ENCODE measurements around the gene ZPR1.
A peak's percentile ranks its signal among the peaks of the same experiment; 100 is the strongest.
"Not testable (repeated sequence)": the region's sequence is repeated elsewhere in the genome, so short reads cannot be mapped to it uniquely, and the experiment has no call there.

Gene ZPR1

DNA sequence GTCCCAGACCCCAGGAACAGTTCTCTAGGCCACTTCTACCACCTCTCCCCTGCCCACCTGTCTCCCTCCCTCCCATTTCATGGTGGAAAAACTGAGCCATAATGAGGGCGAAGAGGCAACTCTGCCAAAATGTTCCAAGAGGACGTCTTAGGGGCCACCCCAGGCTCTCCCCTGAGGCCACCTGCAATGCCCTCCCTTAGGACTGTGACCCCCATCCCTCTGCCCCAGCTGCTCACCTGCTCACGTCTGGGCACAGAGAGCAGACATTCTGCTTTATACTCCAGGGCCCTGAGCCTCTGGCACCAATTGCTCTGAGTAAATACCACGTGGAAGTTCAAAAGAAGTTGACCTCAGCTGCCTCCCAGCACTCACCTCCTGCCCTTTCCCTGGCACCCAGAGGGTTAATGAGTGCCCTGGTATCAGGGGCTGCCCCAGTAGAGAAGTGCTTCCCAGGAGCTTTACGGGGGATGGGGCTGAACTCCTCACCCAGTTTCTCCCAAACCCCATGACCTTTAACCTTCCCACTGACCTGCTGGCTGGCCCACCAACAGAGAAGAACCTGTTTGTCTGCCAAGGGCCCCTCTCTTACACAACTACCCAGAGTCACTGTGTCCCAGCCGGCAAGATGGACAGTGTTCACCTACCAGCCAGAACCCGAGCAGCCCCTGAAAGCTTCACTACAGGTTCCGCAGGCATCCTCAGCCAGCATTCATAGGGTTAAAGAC lies 4.5 kb upstream of the ZPR1 start:
- DNase-seq: no peak

DNA sequence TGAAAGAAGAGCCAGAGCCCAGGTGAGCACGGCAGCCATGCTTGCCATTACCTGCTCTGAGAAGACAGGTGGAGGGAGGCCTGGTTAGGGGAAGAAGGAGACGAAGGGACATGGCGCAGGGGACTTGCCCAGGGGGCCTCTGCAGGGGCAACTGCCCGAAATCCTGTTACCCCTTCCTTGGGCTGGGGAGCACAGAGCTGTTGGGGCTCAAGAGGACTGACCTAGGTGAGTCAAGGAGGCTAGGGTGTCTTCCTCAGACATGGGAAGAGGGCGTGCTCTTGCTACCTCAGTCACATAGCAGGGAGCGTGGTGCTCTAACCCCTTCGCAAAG lies 4.0 kb upstream of the ZPR1 start, which contains the start of gene APOA5:
Gene APOA5, minus strand, starts transcription at position 67 of the 331 bp plus-strand sequence. Its CDS starts 19 bp downstream, at position 48.
- no peak for DNase-seq

DNA sequence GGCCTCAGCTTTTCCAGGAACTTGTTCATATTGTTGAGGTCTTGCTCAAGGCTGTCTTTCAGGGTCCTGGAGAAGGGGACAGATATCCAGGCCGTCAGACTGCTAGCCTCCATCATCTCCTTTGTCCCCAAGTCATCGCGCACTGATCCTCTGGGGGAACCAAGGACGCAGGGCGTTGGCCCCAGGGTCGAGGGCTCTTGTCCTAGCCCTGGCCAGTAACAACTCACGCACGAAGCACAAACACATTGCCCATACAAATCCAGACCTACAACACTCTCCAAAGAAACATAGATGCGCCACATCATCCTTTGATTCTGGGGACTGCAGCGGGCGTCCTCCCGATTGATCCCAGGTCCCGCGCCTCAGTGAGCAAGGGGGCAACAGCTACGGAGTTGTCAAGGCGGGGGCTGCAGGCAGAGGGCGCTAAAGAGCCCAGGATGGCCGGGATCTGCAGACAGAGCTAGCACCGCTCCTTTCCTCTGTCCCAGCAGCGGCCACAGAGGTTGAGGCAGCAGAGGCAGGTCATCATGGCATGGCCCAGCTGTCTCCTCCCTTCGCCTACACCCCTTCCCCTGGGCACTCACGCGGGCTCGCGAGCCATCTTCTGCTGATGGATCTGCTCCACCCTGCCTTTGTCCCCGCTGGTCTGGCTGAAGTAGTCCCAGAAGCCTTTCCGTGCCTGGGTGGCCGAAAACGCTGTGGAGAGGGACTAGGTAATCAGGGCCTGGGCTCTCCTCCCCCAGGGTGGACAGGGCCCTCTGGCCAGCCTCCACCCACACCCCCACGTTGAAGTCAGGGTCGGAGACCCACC lies 3.4 kb upstream of the ZPR1 start:
- peak; percentile 84 to 88 for DNase-seq

DNA sequence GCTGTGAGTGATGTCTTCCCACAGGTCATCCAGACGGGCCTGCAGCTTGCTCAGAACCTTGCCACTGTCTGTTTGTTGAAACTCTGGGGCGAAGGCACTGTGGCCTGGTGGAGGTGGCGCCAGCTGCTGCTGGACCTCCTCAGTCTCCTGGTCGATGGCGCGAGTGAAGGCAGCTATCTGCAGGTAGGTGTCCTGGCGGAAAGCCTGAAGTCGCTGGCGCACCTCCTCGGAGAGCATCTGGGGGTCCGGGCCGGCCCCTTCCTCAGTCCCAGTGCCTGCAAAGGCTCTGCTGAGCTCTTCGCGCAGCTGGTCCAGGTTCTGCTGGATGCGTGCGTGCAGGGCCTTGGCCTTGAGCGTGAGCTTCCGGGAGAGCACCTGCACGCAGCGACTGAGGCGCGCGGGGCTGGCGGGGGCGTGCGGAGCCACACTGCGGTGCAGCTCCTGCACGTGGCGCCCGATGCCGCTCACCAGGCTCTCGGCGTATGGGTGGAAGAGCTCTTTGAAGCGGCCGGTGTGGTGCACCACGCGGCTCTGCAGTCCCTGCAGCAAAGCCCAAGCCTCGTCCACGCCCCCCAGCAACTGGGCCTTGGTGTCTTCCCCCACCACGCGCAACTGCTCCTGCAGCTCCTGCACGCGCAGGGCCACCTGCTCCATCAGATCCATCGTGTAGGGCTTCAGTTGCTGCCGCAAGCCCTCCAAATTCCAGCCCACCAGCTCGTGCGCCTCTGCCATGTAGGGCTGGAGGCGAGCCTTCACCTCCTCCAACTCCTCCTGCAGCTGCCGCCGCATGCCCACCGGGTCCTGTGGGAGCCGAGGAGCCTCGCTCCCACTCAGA lies 2.6 kb upstream of the ZPR1 start:
- no peak for DNase-seq

DNA sequence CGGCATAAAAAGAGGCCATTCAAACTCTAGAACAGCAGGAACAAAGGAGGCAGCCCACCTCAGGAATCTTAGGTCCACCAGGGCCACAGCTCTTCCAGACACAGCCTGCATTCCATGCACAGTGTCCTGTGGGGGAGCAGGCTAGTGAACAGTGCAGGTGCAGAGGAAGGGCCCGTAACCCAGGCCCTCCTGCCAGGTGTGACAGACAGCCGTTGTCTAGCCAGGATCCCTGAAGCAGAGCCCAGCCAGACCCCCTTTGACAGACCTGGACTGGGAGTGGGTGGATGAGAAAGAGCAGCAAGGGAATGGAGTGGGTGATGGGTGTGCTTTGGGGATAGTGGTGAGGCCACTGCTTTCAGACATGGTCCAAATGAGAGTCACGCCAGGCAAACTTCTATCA lies 1.2 kb upstream of the ZPR1 start:
- no peak for DNase-seq

DNA sequence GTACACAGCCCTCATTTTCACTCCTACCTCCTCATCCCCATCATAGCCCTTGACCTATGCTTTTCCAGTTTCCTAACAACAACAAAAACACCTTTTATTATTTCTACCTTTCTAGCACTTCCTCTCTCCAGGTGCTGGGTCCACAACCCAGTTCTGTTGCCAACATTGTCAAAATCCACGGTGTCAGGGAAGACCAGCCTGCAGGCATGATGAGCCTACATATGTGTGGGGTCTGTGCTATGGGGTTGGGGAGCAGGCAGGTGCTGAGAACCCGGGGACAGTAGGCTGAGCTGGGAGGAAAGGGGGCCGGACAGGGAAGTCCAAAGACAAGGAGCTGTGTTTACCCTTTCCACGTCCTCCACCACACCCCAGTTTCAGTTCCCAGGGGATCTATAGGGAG lies 711 bp upstream of the ZPR1 start:
- no peak for DNase-seq

DNA sequence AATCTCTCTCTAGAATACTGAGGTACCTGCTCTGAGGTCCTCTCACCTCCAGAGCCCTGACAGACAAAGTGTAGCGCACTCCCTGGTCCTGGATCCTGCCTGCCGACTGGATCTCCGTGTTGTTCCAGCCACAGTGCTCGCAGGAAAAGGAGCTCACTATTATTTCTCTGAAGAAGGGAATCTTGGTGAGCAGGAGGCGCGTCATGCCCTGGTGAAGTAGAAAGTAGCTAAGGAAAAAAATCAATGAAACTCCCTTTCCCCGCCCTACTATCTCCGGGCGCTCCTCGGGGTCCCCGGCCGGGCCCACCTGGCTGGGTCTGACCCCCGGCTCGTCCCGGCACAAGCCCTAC lies 412 bp downstream of the ZPR1 start:
- DNase-seq: no peak

DNA sequence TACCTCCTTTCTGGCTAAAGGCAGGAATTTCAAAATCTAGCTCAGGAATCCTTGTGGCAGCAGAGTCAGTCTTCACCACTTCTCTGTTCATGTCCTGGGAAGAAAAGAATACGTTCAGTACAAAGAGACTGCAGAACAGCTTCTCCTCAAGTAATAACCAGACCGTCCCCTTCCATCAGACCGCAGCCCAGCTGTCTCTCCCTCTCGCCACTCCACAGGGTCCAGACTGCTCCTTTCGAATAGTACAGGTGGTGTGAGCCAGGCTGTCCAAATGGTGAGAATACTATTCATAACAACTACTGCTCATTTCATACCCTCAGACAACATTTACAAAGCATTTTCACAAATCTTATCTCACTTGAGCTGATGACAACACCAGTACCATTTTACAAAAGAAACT lies 857 bp downstream of the ZPR1 start:
- no peak for DNase-seq

DNA sequence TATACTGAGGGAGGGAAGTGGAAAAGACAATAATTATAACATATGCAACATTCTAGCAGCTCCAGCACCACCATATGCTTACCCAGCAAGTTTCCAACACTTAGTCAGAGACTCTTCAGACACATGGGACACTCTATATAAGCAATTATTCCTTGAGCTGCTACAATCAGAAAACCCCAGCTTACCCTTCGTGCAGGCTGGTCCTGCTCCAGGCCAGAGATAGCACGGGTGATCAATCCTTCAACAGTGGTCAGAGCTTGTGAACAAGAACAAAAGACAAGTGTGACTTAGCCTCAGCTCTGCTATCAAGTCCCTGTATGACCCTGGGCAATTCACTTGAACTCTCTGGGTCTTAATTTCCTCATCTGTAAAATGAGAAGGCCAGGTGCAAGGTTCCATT lies 1.5 kb downstream of the ZPR1 start:
- DNase-seq: no peak

DNA sequence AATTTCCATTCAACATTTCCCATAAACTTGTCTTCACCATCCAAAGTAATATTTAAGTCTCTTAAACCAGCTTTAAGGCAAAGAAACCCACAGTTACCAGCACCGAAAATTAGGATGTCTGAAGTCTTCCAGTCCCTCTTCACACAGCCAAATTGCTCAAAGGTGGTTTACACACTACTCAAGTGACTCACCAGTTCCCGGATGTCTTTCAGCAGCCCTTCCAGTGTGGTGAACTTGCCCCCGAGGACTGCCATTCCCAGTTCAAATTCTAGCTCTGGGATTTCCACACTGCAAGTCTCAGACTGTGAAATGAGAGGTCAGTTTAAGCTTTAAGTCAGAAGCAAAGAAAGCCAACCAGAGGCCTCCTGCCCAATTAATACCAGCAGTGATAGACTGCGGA lies 5.1 kb downstream of the ZPR1 start:
- DNase-seq: peak in 1 of 2 experiments; percentile 41

DNA sequence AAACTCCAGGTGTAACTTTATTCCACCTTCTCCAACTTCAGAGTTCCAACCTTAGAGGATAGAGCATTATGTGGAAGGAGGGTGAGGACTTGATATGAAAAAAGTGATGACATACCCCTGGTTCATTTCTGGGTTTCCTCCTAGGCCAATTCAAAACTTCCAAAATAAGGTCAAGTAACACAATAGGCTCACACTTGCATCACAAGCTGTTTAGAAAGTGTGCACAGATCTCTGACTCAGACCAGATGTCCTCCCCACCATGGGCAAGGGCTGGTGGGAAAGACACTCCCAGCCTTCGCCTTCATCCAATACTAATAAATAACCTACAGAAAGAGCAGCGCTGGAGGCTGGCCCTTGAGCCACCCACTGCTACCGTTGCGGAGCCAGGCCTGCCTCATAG lies 9.3 kb downstream of the ZPR1 start:
- no peak for DNase-seq

DNA sequence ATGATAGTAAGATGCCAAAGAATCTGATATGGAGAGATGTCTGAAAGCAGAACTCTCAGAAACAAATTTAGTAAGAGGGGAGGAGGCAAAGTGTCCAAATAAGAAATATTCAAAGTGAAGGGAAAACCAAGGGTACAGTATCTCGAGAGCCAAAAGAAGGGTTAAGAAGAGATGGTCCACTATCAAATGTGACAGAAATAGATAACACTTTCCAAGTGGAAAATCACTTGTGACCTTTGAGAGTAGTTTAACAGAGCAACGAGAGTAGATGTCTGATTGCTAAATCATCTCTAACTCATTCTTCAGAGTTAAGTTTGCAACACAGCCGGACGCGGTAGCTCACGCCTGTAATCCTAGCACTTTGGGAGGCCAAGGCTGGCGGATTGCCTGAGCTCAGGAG lies 10.8 kb downstream of the ZPR1 start:
- DNase-seq: no peak

DNA sequence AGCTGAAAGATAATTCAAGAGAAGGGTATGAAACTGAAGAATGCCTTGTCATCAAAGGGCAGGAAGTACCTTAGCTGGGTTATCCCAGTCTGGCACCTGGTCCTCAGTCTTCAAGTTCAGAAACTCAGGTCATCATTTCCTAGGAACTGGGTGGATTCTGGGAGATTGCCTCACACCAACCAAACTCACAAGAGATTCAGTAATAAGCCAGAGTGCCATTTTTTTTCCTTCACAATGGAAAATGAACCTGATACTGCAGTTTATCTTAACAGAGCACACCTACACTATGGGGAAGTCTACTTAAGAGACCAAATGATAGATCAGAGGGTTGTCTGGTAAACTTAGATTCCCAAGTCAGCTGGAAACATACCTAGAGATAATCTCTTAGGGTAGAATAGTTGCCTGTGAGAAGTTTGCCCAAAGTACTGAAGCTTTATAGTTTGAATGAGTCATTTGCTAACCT lies 11.3 kb downstream of the ZPR1 start:
- DNase-seq: no peak

DNA sequence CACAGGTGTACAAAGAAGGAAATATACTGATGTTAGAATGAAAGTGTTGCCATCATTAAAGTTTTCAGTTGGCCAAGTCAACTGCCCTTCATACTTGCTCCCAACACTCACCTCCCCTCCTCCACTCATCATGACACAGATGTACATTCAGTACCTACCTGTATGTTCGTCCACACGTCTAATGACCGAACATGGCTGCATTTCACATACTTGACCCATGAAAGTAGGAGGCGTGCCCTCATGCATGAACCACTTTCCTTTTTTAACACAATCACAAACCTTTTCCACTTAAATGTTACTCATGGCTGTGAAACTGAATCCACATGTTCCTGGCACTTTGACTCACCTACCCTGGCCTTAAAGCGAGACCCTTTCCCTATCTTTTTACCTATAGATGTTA lies 11.8 kb downstream of the ZPR1 start:
- no peak for DNase-seq

DNA sequence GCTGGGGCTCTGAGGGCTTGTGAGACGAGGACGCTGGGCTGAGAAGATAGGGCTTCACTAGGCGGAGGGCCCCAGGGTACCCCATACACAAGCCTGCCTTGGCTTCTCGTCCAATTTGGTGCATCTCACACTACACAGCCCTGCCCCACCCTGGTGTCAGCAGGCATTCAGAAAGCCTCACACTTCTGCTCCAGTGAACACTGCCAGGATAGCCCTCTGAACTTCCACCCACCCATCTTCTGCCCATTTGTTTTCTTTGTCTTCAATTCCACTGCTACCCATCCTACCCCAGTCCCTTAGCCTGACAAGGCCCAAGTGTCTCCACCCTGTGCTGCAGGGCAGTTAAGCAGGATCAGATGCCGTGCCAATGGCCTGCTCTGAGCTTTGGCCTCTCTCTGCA lies 13.2 kb downstream of the ZPR1 start:
- no peak for DNase-seq

DNA sequence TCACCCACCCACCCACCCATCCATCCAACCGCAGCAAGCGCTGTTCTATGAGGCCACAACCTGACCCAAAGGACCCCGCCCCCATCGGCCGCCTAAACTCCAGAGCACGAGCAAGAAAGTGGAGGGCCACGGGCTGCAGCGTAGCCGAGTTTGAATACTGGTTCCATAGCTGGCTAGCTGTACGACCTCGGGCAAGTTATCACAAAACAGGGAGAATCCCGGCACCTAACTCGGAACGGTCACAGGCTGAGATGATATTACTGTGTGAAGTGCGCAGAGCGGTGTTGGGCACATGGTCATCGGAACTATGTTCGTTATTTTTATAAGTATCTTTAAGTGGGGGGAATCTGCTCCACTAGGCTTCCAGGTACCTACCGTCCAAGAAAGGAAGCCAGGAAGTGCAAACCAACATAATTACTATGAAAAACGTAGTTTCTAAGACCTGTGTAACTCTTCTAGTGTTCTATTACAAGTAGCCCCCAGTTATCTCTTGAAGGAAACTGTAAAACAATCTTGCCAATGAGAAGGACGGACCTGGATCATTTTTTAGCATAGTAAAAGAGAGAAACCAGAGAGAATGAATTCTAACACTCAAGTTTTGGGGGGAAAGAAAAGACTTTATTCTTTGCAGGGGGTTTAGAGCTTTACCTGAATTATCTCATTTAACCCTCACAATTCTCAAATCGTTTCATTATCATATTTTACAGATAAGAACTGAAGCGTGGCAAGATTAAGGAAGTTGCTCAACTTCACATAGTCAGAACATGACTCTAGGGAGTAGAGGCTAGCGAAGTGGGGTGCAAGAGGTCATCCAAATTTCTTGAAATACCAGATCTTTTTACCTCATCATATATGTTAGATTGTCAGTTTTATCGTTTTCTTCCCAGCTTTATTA lies 14.4 kb downstream of the ZPR1 start:
- DNase-seq: no peak

DNA sequence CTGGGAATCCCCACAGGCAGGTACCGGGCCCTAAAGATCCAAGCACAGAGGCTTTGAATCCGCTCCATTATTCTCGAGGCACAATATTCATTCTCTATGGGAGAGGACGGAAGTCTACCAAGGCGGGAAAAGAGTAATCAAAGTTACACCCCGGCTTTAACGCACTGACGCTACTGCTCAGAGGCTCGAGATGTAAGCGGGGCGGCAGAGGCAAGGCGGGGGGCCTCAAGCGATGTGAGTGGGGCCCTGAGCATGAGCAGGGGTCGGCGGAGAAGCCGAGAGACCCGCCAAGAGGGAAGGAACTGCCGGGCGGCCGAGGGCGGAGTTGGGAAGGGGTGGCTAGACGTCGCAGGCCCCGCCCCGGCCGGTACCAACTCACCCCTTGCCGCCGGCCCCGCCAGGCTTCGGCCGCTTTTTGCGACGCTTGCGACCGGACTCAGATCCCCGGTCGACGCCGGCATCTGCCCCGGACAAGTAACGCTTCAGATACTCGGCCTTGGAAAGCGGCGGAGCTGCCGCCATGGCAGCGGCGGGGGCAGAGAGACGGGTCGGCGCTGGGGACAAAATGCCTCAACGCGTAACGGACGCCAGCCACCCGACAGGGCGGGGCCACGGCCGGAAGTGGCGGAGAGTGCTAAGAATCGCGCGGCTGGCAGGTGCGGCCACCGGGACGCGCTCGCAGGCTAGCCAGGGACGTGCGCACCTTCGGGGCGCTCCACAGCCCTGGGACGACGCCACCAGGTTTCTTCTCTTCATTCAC lies 15.2 kb downstream of the ZPR1 start, which contains the start of gene BUD13:
Gene BUD13, minus strand, starts transcription at position 545 of the 760 bp plus-strand sequence. Its CDS starts 23 bp downstream, at position 522.
- peak; percentile 96 for DNase-seq

DNA sequence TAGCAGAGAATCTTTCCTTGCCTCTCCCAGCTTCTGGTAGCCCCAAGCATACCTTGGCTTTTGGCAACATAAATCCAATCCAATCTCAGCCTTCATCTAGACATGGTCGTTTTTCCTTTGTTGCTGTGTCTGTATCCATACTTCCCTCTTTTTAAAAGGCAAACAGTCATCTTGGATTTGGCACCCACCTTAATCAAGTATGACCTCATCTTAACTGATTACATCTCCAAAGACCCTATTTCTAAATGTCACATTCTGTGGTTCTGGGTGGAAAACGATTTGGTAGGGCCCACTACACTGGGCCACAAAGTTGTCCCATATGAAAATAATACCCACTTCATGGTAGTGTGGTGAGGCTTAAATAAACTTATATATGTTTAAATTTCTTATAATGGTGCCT lies 15.9 kb downstream of the ZPR1 start:
- DNase-seq: no peak

DNA sequence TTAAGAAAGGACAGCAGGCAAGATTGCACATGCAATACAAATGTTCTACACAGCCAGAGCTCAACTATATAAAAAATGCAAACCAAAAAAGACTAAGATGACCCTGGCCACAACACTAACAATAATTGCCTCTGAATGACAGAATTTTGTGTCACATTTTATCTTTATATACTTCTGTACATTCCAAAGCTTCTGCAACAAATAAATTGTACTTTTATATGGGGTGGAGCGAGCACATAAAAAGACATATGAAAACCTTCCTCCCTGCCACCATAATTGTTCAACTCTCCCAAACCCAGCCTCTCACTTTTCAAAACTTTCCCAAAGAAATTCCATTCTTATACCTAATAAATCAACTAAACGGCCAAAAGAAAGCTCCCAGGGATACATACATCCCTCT lies 25.7 kb downstream of the ZPR1 start:
- DNase-seq: no peak

DNA sequence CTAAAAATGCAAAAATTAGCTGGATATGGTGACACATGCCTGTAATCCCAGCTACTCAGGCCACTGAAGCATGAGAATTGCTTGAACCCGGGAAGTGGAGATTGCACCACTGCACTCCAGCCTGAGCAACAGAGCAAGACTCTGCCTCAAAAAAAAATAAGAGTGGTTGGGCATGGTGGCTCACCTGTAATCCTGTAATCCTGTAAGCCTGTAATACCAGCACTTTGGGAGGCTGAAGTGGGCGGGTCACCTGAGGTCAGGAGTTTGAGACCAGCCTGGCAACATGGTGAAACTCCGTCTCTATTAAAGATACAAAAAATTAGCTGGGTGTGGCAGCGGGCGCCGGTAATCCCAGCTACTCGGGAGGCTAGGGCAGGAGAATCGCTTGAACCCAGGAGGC lies 31.8 kb downstream of the ZPR1 start:
- not testable (repeated sequence) for DNase-seq

DNA sequence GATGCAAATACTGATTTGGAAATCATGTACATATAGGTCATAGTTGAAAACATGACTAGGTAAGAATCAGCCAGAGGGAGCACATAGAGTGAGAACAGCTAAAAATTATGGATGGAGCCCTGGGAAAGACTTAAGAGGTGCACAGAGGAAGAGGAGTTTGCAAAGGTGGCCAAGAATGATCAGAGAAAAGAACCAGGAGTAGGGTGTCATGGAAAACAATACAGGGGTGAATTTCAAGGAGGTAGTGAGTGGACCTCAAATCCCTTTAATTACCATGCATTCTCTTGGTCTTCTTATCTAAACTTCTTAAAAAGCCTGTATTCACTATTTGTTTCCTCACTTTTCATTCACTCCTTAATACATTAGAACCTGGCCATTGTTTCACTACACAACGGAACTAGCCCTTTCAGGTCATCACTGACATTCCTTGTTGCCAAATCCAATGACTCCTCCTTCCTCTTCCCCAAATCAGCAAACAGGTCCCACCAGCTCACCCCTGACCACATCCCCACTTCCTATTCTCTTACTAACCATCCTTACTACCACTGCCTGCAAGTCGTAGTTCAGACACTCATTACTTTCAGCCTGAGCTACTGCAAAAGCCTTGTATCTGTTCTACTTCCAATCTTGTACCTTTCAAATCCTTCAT lies 37.6 kb downstream of the ZPR1 start:
- no peak for DNase-seq

Measured in activated CD4-positive, alpha-beta T cell treated with anti-CD3 and anti-CD28 coated beads, Interleukin-2, amount 50 U/mL, for 48 hours (primary cell).